GM21423 (cell line): ENCODE data around the gene FRZB.

ENCODE experiments used
- ATAC-seq: cut with Tn5 transposase; IDR thresholded peaks from one replicate; pipeline ENCODE4 v1.9.1; 2021; ENCODE audit warnings: mild to moderate bottlenecking, moderate library complexity; ENCODE audit not compliant: unreplicated experiment

Gene FRZB

GRCh38 chr2:182804128-182804527, 62.3 kb downstream of the FRZB start:
- no peak for ATAC-seq

GRCh38 chr2:182798736-182799135, 67.7 kb downstream of the FRZB start:
- ATAC-seq, result no peak

GRCh38 chr2:182792441-182792840, 74.0 kb downstream of the FRZB start:
- ATAC-seq, result no peak

- ATAC-seq, result no peak
These were observed 81.7 kb downstream of the FRZB start for GRCh38 chr2:182784777-182785176.

- ATAC-seq, result no peak
These were observed 82.3 kb downstream of the FRZB start for GRCh38 chr2:182784058-182784706.
